Measurements from ENCODE around the gene GNB1.
"Not testable (repeated sequence)": the region's sequence is repeated elsewhere in the genome, so short reads cannot be mapped to it uniquely, and the experiment has no call there.

The GNB1 gene

DNA sequence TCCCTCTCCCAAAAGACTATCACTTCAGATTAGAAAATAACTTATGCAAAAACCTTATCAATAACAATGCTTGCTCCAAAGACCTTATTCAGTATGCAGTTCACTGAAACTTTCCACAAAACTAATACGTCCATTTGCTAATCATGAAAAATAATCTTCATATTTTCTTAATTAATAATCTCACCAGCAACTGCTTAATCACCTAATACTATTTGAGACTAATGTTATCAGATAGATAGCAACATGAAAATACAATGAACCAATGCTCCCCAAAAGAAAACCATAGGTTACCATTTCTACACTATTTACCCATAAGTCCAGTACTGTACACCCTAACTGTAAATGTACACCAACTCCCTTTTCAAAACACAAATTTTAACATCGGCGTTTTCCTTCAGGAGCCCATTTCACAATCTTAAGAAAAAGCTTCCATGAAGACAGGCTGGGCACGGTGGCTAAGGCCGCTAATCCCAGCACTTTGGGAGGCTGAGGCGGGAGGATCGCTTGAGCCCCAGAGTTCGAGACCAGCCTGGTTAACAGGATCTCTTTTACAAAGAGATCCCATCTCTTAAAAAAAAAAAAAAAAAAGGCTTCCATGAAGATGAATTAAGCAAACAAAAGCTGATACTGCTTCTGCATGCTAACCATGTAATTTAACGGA, 1.7 kb downstream of the GNB1 start:
- no peak for DNase-seq

- DNase-seq, result not testable (repeated sequence)
Observed at GRCh38 chr1:1883890-1884289, 7.0 kb downstream of the GNB1 start.

GRCh38 chr1:1883092-1883873, 7.6 kb downstream of the GNB1 start:
- DNase-seq, result no peak

- DNase-seq, result no peak
Observed at GRCh38 chr1:1881727-1882126, 9.2 kb downstream of the GNB1 start.

DNA sequence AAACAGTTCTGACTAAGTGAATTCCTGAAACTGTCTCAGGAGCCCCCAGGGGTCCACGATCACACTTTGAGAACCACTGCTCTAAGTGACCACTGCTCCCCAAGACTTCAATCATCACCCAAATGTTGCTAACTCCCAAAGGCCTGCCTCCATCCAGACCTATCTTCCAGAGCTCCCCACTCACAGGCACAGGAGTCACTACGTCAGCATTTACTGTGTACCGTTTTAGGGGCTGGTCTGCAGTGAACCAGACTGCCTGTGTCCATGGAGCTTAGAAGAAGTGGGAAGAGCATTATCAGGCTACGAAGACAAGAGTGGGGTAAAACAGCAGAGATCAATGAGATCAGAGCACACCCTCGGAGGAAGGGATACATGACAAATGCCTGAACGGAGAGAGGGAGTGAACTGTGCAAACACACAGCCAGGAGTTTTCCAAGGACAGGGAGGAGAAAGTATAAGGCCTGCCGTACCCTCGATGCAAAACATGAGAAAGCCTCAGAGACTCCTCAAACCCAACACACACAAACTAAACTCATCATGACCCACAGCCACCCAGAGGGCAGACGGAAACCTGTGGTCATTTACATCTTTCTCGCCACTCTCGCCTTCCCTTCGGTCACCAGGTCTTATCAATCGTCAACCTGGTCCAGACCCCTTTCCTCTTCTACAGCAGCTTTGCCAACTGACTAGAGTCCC, 10.1 kb downstream of the GNB1 start:
- no peak for DNase-seq

GRCh38 chr1:1879942-1880341, 10.9 kb downstream of the GNB1 start:
- no peak for DNase-seq

GRCh38 chr1:1877865-1878436, 12.9 kb downstream of the GNB1 start:
- no peak for DNase-seq

DNA sequence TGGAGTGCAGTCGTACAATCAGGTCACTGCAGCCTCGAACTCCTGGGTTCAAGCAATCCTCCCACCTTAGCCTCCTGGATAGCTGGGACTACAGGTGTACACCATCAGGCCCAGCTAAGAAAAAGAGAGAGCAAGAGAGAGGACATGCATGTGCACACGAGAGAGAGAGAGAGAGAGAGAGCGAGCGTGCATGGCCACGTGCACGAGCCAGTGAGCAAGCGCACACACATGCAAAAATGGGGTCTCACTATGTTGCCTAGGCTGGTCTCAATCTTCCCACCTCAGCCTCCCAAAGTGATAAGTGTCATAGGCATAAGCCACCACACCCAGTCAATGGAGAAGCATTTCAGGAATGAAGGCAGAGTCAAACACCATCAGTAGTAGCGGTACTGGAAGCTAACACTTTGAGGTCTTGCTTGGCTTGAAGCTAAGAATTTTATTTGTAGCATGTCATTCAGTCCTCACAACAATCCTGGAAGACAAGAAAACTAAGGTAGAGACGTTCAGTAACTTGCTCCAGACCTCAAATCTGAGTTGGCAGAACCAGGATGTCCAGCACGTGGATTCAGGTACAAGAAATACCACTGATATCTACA, 14.5 kb downstream of the GNB1 start:
- no peak for DNase-seq

DNA sequence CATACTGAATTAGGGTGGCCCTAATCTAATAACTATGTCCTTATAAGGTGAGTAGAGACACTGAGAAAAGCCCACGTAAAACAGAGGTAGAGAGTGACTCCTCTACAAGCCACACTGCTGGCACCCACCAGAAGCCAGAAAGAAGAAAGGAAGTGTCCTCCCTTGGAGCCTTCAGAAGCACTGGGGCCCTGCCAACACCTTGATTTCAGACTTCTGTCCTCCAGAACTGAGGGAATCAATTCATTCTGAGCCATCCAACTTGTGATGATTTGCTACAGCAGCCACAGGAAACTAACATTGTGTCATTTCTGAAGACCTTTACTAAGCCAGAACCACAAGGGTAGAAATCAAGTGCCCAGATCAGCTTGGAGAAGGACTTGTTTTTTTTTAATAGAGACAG, 15.0 kb downstream of the GNB1 start:
- no peak for DNase-seq

DNA sequence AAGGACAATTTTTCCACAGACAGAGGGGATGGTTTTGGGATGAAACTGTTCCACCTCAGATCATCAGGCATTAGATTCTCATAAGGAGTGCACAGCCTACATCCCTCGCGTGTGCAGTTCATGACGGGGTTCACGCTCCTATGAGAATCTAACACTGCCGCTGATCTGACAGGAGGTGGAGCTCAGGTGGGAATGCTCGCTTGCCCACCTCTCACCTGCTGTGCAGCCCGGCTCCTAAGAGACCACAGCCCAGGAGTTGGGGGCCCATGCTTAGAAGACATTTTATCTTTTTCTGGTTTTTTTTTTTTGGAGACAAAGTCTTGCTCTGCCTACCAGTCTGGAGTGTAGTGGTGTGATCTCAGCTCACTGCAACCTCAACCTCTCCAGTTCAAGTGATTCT, 16.0 kb downstream of the GNB1 start:
- no peak for DNase-seq

GRCh38 chr1:1873186-1873585, 17.7 kb downstream of the GNB1 start:
- no peak for DNase-seq

GRCh38 chr1:1872329-1872994, 18.4 kb downstream of the GNB1 start:
- no peak for DNase-seq

DNA sequence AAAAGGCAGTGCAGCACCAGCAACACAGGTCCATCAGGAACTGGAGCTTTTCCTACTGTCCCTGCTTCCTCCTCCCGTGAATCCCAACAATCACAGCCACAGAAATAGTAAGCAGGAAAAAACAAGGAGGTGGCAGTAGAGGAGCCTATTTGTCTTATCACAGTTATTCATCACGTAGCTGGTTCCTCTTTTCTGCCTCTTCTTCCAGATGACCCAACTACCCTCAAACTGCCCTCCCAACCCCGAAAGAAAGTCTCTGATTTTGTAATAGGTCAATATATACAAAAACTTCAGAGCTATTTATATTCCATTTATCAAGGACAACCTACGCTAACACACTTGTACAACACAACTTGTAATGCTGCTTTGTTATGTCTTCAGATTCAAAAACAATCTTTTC, 21.4 kb downstream of the GNB1 start:
- no peak for DNase-seq

GRCh38 chr1:1867164-1867563, 23.7 kb downstream of the GNB1 start:
- no peak for DNase-seq

DNA sequence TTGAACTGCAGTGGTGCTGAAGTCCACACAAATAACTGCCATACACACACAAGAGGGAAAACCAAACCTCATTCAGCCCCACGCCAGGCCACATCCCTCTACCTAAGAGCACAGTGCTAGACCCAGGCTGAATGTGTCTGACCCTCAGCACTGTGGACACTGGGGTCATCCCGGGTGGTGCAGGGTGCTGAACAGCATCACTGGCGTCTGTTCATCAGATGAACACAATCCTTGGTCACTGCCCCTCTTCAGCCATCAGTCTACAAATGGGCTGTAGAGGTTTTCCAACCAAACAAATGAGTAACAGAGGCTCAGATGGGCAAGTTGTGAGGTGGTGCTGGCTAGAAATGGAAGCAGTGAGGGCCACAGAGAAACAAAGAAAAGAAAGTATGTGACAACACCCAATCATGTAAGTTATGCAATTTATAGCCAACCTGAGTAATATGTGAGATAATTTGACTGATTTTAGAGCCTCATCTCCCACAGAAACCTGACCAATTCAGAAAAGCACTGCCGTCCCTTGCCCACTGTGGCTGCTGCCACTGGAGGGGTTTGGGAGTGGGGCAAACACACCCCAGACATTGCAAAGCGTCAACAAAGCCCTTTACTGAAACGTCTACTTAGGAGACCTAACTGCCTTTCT, 27.9 kb downstream of the GNB1 start:
- DNase-seq, result no peak

GRCh38 chr1:1861761-1862310, 29.1 kb downstream of the GNB1 start:
- DNase-seq, result not testable (repeated sequence)

DNA sequence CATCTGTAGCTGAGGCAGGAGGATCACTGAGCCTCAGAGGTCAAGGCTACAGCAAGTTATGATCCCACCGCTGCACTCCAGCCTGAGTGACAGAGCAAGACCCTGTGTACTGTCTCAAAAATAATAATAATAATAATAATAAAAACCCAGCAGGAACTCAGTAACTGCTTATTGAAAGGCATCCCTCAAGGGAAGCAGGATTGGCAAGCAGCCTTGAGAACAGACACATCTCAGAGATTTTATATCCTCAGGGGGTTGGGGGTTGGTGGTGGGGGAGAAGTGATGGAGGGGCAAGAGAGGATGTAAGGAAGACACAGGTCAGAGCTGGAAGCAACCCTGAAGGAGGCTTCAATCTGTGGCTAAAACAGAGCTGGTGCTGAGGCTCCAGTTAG, 29.6 kb downstream of the GNB1 start:
- DNase-seq, result no peak

- DNase-seq, result not testable (repeated sequence)
Observed at GRCh38 chr1:1859970-1860697, 30.8 kb downstream of the GNB1 start.

DNA sequence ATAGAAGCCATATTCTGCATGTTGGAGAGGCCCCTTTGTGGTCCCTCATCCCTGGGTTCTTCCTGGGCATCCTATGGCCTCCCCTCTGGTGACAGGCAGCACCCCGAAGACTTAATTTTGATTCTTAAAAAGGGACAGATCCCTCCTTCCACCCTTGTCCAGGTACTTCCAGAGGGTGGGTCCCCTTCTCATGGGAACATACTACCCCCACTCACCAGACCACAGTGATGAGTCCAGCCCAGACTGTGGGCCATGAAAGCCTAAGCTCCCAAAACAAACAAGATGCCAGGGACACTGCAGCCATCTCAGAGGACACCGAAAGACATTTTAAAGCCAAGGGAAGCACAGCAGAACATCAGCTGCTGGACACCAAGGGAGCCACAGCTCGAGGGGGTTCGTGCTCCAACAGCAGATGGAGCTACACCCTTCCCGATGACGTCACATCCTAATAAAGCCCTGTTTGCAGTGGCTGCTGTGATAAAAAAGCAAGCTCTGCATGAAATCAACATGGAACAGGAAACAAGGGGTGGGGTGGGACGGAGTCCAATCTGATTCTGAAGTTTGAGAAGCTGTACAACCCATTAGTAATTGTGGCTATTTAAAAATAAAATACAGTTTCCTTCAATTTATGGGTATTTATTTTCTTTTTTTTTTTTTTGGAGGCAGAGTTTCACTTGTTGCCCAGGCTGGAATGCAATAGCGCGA, 32.4 kb downstream of the GNB1 start:
- DNase-seq, result no peak

GRCh38 chr1:1857096-1857703, 33.7 kb downstream of the GNB1 start:
- no peak for DNase-seq
